ENCODE results near the gene COA3.

GRCh38 chr17:42818379-42818778, 19.9 kb upstream of the COA3 start:
- no peak for TF ChIP-seq CTCF (IDR thresholded peaks at IDR 0.05; ENCODE audit: low read depth, low read length, missing input control)
- TF ChIP-seq GABPA (IDR thresholded peaks at IDR 0.05 in 1 of 2, conservative IDR thresholded peaks at IDR 0.05 in 1 of 2) = no peak
- no peak for TF ChIP-seq ATF3 (IDR thresholded peaks at IDR 0.05)
- TF ChIP-seq, protein P1, sequence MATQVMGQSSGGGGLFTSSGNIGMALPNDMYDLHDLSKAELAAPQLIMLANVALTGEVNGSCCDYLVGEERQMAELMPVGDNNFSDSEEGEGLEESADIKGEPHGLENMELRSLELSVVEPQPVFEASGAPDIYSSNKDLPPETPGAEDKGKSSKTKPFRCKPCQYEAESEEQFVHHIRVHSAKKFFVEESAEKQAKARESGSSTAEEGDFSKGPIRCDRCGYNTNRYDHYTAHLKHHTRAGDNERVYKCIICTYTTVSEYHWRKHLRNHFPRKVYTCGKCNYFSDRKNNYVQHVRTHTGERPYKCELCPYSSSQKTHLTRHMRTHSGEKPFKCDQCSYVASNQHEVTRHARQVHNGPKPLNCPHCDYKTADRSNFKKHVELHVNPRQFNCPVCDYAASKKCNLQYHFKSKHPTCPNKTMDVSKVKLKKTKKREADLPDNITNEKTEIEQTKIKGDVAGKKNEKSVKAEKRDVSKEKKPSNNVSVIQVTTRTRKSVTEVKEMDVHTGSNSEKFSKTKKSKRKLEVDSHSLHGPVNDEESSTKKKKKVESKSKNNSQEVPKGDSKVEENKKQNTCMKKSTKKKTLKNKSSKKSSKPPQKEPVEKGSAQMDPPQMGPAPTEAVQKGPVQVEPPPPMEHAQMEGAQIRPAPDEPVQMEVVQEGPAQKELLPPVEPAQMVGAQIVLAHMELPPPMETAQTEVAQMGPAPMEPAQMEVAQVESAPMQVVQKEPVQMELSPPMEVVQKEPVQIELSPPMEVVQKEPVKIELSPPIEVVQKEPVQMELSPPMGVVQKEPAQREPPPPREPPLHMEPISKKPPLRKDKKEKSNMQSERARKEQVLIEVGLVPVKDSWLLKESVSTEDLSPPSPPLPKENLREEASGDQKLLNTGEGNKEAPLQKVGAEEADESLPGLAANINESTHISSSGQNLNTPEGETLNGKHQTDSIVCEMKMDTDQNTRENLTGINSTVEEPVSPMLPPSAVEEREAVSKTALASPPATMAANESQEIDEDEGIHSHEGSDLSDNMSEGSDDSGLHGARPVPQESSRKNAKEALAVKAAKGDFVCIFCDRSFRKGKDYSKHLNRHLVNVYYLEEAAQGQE (IDR thresholded peaks at IDR 0.05) = no peak
- TF ChIP-seq RAD21 (IDR thresholded peaks at IDR 0.05) = no peak
- TF ChIP-seq SP1 (IDR thresholded peaks at IDR 0.05) = no peak
- TF ChIP-seq FOXA1 (IDR thresholded peaks at IDR 0.05) = no peak
- TF ChIP-seq YY1 (IDR thresholded peaks at IDR 0.05) = no peak
- no peak for TF ChIP-seq MAX (IDR thresholded peaks at IDR 0.05)
- no peak for TF ChIP-seq TAF1 (conservative IDR thresholded peaks at IDR 0.05)
- TF ChIP-seq EGR1 (IDR thresholded peaks at IDR 0.05; ENCODE audit: low read depth in 2 of 2) = no peak
